Measurements from ENCODE around the gene PTPN6. TPM values are rescaled to one million over a fixed set of nuclear protein-coding genes. Genes with fewer than 3 reads are reported as not detected.

Gene PTPN6
- total and polyA plus RNA-seq, 2 of the 8 experiments (the other 6 are each of a cell fraction or from before 2014, with no cell fraction given) = 16.3 to 28.4 TPM

DNA sequence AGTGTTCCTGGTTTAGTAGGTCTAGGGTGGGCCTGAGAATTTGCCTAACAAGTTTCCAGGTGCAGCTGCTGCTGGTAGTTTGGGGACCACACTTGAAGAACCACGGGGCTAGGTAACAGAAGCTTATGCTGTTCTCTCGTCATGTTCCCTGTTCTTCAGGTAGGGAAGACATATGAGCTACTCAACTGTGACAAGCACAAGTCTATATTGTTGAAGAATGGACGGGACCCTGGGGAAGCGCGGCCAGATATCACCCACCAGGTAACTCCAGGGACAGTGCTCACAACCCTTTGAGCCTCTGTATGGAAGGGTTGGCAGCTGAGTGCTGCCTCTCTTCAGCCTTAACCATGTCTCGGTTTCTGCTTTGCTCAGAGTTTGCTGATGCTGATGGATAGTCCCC lies 23.0 kb downstream of the PTPN6 start:
- 94% methylated on average over 6 of the region's 6 CpGs; no CpG with 5 or more reads in 1 of the 2 experiments for WGBS, 2 experiments (ENCODE audit: extremely low coverage in 1 of 2, insufficient coverage in 1 of 2, insufficient read length in 1 of 2, insufficient replicate concordance in 2 of 2, low coverage in 1 of 2, low lambda C conversion rate in 2 of 2, missing lambda C conversion rate in 1 of 2)
- Histone ChIP-seq H4K91ac (replicated peaks; ENCODE audit: insufficient read length, low read length) (no peak overlapping the region), H3K4me1 (replicated peaks in 1 of 4; ENCODE audit: control insufficient read depth in 3 of 4, insufficient read depth in 4 of 4, low read length in 3 of 4) (peaks cover 0 to 5% (median 1%) of the 10 kb centered on the region in 4 experiments; a peak in 3 of 7 replicates), H2BK5ac (ENCODE audit: low read depth, low read length) (no peak overlapping the region), H2BK15ac (ENCODE audit: low read length) (no peak overlapping the region), H2AK5ac (ENCODE audit: low read depth, low read length) (no peak overlapping the region), H3K79me2 (ENCODE audit: control insufficient read depth in 1 of 2, insufficient read depth in 2 of 2, low read length in 2 of 2) (peaks cover 10 to 33% of the 10 kb centered on the region in 2 experiments), H3K9me3 (ENCODE audit: insufficient read depth in 2 of 2, low read depth in 1 of 2, low read length in 1 of 2) (no peaks in the 10 kb centered on the region), H3K27ac (ENCODE audit: low read depth, low read length) (no peak overlapping the region), H3K9ac (replicated peaks in 1 of 4; ENCODE audit: extremely low read depth in 1 of 4, low read depth in 3 of 4, low read length in 3 of 4) (no peak overlapping the region), H3K56ac (replicated peaks; ENCODE audit: insufficient read length, low read depth, low read length) (no peak overlapping the region), H3K79me1 (ENCODE audit: low read depth, low read length) (peaks cover 6% of the 10 kb centered on the region; the same call in 1 of the 2 replicates), H4K20me1 (replicated peaks in 1 of 2; ENCODE audit: control insufficient read depth in 1 of 2, insufficient read depth in 2 of 2, low read length in 2 of 2) (peaks cover 5 to 6% of the 10 kb centered on the region in 2 experiments), H3K18ac (ENCODE audit: extremely low read depth, low read length) (no peak overlapping the region), H3K36me3 (ENCODE audit: control insufficient read depth in 2 of 4, insufficient read depth in 4 of 4, low read length in 3 of 4) (peaks cover 22 to 50% (median 41%) of the 10 kb centered on the region in 4 experiments), H2BK20ac (ENCODE audit: low read length) (no peak overlapping the region), H3K23me2 (ENCODE audit: low read depth, low read length) (peaks cover 4% of the 10 kb centered on the region), H3K4me3 (ENCODE audit: extremely low read depth in 1 of 4, insufficient read depth in 2 of 4, low read depth in 3 of 4, low read length in 4 of 4) (no peak overlapping the region), H3K14ac (ENCODE audit: insufficient read length) (no peak overlapping the region), H3K4ac (replicated peaks; ENCODE audit: insufficient read length, low read depth, low read length) (no peak overlapping the region), H2AFZ (ENCODE audit: low read length) (no peak overlapping the region), H4K5ac (ENCODE audit: insufficient read length, low read depth, low read length) (no peak overlapping the region), H2BK12ac (ENCODE audit: low read depth, low read length) (no peak overlapping the region), H3K27me3 (replicated peaks in 1 of 4; ENCODE audit: control insufficient read depth in 3 of 4, extremely low read depth in 1 of 4, insufficient read depth in 3 of 4, low read length in 3 of 4) (no peaks in the 10 kb centered on the region), H4K8ac (ENCODE audit: extremely low read depth, insufficient read depth, low read length) (no peak overlapping the region), H3K23ac (ENCODE audit: insufficient read length) (no peak overlapping the region), H2BK120ac (replicated peaks; ENCODE audit: low read depth, low read length) (no peak overlapping the region), H3K4me2 (ENCODE audit: insufficient read depth in 1 of 2, low read depth in 2 of 2, low read length in 2 of 2) (no peak overlapping the region)
- FAIRE-seq (no peak), DNase-seq (ENCODE audit: low read depth in 1 of 2, low spot score in 2 of 2) (no peak)
- POLR2A ChIA-PET (ENCODE audit: partially characterized antibody) = interaction anchor here (0.9 to 30.5 kb wide), 15 partner anchors 8 to 135 kb away, joined by 3 to 1596 read pairs (median 4); partner anchors contain the start of genes ATN1, C12orf57, C1RL and LPCAT3
- CTCF ChIA-PET (ENCODE audit: partially characterized antibody) = interaction anchor here (1.1 to 3.6 kb wide), 3 partner anchors 11 to 43 kb away, joined by 3 to 25 read pairs (median 5); no protein-coding TSS in a partner anchor
- TF ChIP-seq CBX5 (IDR thresholded peaks at IDR 0.05; ENCODE audit: low read depth, low read length) (no peak), EZH2 (IDR thresholded peaks at IDR 0.05; ENCODE audit: low read depth, low read length, severe bottlenecking) (no peak), TBP (IDR thresholded peaks at IDR 0.05; ENCODE audit: low read depth, low read length) (no peak), EGR1 (IDR thresholded peaks at IDR 0.05; ENCODE audit: borderline replicate concordance, low read depth, low read length) (no peak), CTBP2 (IDR thresholded peaks at IDR 0.05; ENCODE audit: borderline replicate concordance, insufficient read depth, insufficient read length, low read length) (no peak), FOSL1 (IDR thresholded peaks at IDR 0.05; ENCODE audit: insufficient read depth, low read depth, low read length) (no peak), SRF (IDR thresholded peaks at IDR 0.05; ENCODE audit: low read depth, low read length) (no peak), PHF8 (conservative IDR thresholded peaks at IDR 0.05; ENCODE audit: low read depth, low read length) (no peak), GABPA (IDR thresholded peaks at IDR 0.05; ENCODE audit: borderline replicate concordance, insufficient read depth, low read length) (no peak), CHD2 (IDR thresholded peaks at IDR 0.05; ENCODE audit: low read length) (no peak)
- TF ChIP-seq, protein P1, sequence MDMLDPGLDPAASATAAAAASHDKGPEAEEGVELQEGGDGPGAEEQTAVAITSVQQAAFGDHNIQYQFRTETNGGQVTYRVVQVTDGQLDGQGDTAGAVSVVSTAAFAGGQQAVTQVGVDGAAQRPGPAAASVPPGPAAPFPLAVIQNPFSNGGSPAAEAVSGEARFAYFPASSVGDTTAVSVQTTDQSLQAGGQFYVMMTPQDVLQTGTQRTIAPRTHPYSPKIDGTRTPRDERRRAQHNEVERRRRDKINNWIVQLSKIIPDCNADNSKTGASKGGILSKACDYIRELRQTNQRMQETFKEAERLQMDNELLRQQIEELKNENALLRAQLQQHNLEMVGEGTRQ (IDR thresholded peaks at IDR 0.05; ENCODE audit: low read length) = no peak
- TF ChIP-seq, protein P2, sequence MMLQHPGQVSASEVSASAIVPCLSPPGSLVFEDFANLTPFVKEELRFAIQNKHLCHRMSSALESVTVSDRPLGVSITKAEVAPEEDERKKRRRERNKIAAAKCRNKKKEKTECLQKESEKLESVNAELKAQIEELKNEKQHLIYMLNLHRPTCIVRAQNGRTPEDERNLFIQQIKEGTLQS (IDR thresholded peaks at IDR 0.05; ENCODE audit: insufficient read depth, low read depth, low read length) = no peak
